Pons (tissue), 1 donor: ENCODE data around the gene ERRFI1.

ENCODE experiments used
- DNase-seq: peaks from one replicate; pipeline ENCODE4 v3.0.0-alpha.2; 2016; ENCODE audit warnings: low spot score

The ERRFI1 gene

GRCh38 chr1:8018492-8019228 lies 7.4 kb downstream of the ERRFI1 start:
- DNase-seq: peak; percentile 47

DNA sequence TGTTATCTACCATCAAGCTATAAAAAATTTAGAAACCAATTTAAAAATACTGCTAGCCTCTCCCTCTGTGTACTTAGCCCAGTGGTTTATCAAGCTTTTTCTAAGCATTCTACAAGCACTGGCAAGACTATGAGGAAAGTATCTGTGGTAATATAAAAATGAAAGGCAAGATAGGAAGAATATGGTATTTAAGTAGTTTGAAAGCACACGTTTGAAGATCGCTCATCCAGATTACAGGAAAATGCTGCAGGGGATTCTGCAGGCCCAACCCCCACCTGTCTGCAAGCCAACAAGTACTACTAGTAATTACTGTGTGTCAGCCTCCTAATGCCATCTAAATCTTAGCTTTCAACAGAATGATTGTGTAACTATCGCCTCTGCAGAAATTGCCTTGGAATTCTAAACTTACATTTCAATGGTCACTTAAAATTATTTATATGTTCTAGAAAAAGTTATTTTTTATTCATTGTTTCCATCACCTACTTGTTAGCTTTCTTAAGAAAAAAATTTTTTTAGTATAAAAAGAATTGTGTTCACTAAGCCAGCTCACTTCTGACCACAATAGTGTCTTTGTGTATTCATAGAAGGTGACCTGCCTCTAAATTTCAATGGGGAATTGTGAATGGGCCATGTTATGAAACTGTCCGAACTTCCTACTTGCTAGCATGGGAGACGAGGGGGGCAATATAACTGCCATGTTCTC lies 8.5 kb downstream of the ERRFI1 start:
- DNase-seq: peak; percentile 97

DNA sequence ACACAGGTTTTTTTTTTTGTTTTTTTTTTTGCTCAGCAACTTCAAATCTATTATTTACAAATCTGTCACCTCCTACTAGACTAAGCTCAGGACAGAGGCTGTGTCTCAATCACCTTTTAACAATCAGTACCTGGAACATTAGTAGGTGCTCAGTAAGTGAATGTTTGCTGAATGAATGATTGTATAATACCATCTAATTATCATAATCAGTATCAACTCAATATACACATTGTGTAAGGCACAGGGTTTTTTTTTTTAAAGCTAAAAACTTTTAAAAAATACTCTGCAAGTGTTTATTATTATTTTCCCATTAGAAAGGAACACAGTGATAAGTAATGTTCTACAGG lies 9.2 kb downstream of the ERRFI1 start:
- DNase-seq: no peak

DNA sequence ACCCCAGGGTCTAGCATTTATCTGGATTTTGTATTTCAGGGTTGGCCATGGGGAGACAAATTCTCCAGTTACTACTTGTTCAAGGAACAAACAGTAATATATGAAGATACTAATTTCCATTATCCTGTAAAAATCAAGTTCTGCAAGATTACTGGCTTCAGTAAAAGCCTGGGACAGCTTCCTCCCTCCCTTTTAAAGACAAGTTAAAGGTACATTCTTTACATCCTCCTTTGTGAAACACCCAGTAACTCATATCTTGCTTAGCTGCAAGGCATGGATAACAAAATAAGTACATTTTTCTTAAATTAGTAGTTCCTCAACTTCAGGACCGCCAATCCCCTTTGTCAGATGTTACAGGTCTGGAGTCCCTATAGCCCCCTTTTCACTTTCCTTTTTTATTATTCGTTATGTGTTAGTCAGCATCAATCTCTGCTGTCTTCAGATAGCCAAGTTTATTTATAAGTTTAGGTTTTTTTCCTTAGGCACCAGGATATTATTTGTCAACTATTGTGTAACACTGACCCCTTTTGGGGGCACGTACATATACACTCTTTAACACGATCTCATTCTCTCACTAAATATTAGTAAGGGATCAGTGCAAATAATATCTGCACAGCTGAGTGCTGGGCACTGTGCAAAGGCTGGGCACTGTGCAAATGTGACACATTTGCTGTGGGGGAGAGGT lies 9.8 kb downstream of the ERRFI1 start:
- peak; percentile 49 for DNase-seq

DNA sequence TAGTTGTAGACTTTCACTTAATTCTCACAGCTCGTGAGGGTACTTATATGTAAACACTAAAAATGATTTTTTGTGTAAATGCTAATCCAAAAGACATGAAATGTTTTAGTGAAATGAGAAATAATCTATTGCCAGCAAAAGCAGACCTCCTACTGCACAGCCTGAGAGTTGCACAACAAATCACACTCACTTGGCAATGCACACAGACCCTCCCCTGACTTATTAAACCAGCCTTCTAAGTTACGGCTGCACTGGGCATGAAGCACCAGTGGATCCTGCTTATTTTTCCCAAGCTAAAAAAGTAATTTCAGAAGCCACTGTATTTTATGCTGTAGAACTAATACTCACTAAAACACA lies 10.3 kb downstream of the ERRFI1 start:
- peak; percentile 61 for DNase-seq

GRCh38 chr1:8015036-8015808 lies 10.9 kb downstream of the ERRFI1 start:
- DNase-seq: peak; percentile 94

DNA sequence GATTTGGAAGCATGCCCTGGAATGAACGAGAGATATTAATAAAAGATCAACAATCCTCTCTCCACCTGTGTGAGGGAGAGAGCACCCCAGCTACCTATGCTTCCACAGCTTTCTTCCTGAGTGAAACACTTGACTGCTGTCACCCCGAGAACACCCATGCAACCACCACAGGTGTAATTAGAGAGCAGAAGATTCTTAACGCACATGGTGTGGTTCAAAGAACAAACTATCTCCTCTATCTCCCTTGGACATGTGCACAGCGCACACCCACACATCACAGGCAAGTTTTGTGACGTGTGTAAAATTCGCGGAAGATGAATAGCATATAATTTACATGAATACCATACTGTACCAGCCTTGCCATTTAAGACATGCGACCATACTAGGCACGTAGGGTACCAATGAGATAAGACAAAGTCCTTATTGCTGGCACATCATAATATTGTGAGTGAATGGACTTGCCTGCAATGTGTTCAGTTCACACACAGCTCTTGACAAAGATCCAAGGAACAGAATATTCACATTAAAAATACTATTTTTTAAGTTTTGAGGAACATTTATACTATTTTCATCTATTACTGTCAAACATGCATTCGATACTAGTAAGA lies 11.6 kb downstream of the ERRFI1 start:
- DNase-seq: peak; percentile 26

DNA sequence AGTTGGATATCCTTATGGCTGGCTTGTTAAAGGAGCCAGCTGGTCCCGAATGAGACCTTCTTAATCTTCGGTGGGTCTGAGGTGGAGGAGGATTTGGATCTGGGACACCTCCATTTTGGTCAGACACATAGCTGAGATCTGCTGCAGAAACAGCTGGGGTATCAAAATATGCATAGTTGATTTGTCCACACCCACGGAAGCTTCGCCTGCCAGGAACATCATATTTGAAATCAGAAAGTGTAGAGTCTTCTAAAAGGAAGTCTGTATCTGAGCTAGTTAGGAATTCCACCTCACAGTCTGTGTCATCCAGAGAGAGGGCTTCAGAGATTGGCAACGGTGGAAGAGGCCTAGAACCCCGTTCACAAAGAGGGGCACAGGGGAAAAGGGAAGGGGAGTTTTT lies 12.3 kb downstream of the ERRFI1 start:
- DNase-seq: no peak

- DNase-seq: no peak
Observed at GRCh38 chr1:8013399-8013798, 12.7 kb downstream of the ERRFI1 start.

- DNase-seq: no peak
Observed at GRCh38 chr1:8012955-8013354, 13.2 kb downstream of the ERRFI1 start.

DNA sequence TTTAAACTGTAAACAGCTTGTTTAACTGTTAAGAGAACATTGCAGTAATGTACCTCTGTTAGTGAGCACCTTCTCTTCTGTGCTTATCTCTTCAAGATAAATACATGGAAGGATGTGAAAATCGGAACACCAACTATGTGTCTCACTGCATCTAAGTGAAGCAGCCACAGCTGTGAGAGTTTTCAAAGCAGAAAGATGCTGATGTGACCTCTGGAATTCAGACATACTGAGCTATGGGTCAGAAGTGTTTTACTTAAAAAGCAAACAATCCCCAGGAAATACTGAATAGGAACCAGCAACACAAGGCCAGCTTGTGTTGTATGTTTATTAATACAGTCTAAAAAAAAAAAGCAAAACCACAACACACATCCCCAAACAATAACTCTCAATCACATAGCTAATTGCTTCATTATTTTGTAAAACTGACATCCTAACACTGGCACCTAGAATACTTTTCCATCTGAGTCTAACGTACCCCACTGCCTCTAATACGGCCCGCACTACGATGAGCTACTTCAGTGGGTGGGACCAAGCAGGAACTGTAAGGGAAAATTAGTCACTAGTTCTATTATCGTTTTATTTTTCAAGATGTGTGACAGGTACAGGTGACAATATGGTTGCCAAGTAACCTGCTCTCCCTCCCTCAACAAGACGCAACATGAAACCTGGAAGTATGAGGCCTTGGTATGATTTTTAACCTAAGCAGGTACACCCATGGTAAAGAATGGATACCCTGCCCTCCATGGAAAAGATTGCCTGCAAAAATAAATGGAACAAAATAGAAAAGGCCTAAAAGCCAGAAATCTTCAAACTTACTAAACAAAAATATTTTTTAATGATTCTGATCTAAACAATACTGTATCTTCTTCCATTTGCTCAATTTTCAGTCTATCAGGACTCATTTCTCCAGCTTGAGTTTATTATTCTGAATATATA lies 13.9 kb downstream of the ERRFI1 start:
- no peak for DNase-seq

- no peak for DNase-seq
Observed at GRCh38 chr1:8011016-8011415, 15.1 kb downstream of the ERRFI1 start.

DNA sequence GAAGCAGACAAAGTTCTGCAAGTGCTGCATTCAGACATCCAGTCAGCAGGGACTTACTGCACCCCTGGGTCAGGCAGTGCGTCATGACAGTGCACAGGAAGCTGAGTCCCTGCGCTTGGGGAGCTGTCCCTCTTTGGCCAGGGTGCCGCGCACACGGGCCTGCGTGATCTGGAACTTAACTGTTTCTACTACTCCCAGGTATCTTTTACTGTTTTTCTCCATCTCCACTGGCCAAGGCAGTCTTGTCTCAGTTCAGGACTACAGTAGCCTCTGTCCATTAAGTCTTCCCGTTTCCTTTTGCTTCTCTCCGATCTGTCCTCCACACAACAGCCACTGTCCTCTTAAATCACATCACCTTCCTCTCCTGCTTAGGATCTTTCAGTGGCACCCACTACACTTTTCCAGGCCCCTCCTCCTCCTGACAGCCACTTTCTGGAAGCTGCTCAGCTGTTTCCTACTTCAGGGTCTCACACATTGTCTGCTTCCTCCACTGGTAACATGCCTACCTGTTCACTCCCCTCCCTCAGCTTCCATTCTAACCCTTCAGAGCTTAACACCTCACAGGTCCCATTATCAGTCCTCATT lies 15.9 kb downstream of the ERRFI1 start:
- no peak for DNase-seq

DNA sequence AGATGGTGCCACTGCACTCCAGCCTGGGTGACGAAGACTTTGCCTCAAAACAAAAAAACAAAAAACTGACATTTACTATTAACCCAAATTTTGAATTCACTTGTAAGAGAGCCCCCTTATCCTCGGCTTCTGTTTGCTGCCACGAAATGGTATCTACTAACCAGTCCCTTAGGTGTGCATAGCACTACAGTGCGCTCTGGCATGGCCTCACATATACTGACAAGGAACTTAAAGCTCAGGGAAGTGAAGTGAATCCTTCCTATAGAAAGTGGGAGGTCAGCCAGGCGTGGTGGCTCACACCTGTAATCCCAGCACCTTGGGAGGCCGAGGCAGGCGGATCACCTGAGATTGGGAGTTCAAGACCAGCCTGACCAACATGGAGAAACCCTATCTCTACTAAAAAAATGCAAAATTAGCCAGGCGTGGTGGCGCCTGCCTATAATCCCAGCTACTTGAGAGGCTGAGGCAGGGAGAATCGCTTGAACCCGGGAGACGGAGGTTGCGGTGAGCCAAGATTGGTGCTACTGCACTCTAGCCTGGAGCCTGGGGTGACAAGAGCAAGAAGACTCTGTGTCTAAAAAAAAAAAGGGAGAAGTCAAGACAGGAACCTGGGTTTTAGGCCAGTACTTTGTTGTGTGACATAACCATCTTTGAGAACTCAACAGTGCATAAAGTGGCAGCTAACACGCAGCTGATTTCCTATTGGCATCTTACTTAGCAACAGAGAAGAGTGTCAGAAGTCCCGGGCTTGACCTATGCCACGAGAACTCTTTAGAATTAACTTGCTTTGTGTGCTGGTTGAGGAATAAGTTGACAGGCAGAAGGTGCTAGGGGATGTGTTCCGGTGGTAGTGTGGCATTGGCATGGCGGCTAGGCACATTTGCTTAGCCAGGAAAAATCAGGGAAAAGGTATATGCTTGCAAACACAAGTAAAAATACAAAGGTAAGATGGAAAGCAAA lies 16.8 kb downstream of the ERRFI1 start:
- no peak for DNase-seq

DNA sequence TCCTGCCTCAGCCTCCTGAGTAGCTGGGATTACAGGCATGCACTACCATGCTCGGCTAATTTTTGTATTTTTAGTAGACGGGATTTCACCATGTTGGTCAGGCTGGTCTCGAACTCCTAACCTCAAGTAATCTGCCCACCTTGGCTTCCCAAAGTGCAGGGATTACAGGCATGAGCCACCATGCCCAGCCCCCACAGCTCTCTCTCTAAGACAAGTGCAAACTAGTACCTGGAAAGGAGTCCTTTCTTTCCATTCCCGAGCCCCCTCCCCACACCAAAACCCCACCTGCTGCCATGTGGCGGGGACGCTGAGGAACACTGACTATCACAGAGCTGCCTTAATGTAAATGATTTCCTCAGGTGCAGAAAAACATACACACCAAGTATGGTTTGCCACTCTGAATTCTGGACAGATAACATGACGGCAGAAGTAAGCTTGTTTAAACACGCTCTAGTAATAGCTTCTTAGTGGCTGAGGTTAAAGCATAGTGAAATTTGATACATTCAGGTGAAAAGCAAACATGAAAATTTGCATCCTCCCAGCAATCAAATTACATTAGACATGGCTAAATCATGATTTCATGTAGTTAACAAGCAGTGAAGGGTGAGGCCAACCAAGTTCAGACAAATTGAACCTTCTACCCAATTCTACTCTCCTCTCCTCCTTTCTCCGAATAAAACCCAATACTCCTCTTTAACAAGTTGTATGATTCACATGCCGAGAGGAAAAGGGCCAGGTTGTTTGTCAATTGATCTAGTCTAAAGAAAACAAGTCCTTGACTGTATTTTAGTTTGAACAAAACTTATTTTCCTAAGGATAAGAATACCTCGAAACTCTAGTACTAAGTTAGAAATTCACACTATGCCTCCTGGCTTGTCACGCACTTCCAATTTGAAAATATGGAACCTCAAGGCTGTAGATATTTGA lies 19.8 kb downstream of the ERRFI1 start:
- no peak for DNase-seq

- DNase-seq: peak; percentile 57
Observed at GRCh38 chr1:8004803-8005573, 21.1 kb downstream of the ERRFI1 start.

GRCh38 chr1:8004113-8004802 lies 21.9 kb downstream of the ERRFI1 start:
- DNase-seq: peak; percentile 90
